Head of caudate nucleus (tissue), 42 donors: ENCODE results near the gene SORCS2.

Experiments
- DNase-seq, 42 donors: peaks; one replicate each; pipeline versions ENCODE4 v3.0.0 to v3.0.0-alpha.2; 2020 to 2021; ENCODE audit warnings: mixed read lengths in 7 of 42
- intact Hi-C: fragments of 100-400 bp; cut with DNase I; formaldehyde crosslinking; loops from one replicate; pipeline ENCODE4 v1.15.0; 2022

Gene SORCS2

DNA sequence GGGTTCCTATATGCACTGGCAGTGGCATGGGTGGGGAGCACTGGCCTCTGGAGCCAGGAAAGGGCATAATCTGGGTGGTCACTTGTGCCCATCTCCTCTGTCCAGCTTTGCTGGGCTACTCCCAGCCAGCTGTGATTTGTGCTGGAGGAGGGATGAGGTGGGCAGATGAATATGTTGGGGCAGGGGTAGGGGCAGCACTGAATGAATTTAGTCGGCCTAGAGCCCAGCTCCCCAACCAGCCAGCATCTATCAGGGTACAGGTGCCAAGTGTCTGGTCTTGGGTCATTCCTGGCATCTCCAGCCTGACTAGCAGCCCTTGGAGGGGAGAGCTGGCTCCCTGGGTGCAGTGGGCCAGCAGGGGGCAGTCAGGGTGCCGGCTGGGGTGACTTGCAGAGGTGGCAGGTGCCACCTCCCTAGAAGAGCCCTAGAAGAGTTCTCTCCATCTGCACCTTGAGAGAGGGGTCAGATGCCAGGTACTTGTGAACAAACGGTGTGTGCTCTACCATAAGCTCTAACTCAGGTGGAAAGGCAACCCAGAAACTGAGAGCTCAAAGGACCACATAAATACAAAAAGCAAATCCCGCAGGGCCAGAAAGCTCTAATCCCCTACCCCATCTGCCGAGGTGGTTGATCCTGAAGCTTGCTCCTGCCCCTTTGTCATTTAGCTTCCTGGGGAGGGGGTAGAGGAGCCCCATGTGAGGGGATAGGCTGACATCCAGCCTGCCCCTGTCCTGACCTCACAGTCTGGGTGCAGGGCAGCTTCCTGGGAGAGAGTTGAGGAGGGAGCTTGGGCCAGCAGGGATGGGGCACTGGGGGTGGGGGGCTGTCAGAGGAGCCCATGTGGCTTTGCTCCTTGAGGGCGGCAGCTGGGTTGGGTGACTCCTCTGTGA, 2.2 kb downstream of the SORCS2 start:
- DNase-seq: peak in 40 of 42 donors; percentile 38 to 88 (median 74)

DNA sequence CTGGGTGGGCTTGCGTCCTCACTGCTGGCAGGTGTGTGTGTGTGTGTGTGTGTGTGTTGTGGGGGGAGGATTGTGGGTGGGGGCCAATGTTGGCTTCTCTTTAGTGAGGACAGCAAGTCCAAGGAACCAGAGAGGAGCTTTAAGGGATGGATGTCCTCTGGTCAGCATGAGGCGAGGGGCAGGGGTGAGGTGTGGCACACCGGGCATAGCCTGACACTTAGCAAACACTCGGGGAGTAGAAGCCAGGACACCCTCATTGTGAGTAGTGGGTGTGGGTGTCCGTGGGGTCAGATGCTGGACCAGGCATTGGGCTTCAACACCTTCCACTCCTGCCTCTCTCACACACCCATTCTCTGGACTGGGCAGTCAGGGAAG, 2.8 kb downstream of the SORCS2 start:
- peak in 6 of 42 donors; percentile 6 to 41 (median 20) for DNase-seq
- intact Hi-C loops: loop anchor here (2.0 kb wide), 1 partner anchor 266 kb away; no protein-coding TSS in a partner anchor

More for the DNA sequence above, 2.2 kb downstream of the SORCS2 start:
- intact Hi-C loops: loop anchor here (2.0 to 5.0 kb wide), 2 partner anchors 143 to 266 kb away; no protein-coding TSS in a partner anchor

DNA sequence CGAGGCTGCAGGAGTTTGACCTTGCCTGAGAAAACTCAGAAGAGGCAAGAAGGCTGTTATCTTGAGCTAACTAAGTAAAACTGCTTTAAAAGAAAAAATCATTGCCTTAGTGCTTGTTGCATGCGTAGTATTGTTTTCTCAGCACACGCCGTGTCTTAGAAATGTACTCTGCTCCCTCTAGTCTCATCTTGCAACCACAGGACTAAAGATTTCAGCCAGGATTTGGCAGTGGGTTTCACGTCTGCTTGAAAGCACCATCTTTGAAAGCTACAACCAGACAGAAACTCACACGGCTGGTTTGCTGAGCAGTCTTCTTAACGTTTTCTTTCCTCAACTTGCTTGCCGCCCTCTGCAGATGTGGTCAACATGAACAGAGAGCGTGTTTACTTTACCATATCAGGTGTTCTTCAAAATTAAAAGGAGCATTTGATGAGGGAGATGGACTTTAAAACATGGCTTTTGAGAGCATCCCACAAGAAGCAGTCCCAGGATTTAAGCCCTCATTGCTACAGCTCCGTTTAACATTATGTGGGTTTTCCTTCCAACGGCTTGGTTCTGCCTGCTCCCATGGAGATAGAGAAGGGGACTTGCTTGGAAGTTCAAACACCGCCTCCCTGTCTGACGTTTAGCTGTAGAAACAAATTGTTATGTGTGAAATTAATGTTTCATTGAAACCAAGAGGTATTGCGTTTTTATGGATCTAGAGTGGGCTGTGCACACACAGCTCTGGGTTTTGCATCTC, 3.4 kb downstream of the SORCS2 start:
- intact Hi-C loops: loop anchor here (2.0 kb wide), 1 partner anchor 265 kb away; no protein-coding TSS in a partner anchor
- peak in 11 of 42 donors; percentile 23 to 73 (median 44) for DNase-seq

DNA sequence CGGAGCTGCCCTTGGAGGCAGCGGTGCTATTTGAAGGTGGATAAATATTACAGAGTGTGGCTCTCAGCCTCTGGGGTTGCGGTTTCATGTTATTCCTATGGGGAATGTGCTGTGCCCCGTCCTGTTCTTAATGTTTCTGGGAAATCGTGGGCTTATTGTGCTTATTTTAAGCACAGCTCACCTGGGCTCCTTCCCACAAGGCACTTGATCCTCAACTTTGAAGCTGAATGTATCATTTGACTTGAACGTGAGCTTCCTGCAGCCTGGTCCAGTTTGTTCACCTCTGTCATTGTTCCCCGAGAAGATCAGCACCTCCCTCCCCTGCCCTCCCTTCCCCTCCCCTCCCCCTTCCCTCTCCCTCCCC, 3.9 kb downstream of the SORCS2 start:
- DNase-seq: peak in 17 of 42 donors; percentile 29 to 67 (median 48)
- intact Hi-C loops: no loop called here

DNA sequence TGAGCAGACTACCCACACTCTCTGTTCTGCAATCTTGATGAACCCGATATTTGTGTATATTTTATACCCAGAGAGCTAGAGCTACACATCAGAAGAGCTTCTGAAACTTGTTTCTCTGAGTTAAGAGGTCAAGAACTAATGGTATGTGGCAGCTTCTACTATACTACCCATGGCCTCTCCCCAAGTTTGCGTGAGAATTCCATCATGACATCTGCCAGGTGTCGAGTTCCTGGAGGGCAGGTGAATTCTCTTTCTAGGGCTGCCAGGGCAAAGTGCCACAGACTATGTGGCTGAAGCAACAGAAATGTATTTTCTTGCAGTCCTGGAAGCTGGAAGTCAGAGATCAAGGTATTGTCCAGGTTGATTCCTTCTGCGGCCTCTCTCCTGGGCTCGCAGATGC, 4.4 kb downstream of the SORCS2 start:
- intact Hi-C loops: no loop called here
- DNase-seq: peak in 6 of 42 donors; percentile 7 to 26 (median 17)

DNA sequence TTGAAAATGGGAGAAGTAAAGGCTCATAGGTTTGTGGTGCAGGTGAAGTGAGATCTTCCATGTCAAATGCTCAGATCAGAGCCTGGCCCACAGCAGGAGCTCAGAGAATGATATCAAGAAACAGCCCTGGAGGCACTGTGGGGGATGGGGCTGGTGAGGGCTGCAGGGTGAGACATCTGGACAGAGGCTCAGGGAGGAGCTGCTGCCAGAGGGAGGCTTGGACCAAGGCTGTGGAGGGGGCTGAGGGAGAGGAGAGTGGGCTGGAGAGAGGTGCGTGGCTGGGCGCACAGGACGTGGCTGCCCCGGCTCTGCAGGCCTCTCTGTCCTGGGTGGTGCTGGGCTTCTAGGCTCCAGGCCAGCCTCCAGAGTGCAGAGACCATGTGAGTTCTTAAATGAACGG, 5.6 kb downstream of the SORCS2 start:
- intact Hi-C loops: no loop called here
- peak in 10 of 42 donors; percentile 7 to 41 (median 11) for DNase-seq

DNA sequence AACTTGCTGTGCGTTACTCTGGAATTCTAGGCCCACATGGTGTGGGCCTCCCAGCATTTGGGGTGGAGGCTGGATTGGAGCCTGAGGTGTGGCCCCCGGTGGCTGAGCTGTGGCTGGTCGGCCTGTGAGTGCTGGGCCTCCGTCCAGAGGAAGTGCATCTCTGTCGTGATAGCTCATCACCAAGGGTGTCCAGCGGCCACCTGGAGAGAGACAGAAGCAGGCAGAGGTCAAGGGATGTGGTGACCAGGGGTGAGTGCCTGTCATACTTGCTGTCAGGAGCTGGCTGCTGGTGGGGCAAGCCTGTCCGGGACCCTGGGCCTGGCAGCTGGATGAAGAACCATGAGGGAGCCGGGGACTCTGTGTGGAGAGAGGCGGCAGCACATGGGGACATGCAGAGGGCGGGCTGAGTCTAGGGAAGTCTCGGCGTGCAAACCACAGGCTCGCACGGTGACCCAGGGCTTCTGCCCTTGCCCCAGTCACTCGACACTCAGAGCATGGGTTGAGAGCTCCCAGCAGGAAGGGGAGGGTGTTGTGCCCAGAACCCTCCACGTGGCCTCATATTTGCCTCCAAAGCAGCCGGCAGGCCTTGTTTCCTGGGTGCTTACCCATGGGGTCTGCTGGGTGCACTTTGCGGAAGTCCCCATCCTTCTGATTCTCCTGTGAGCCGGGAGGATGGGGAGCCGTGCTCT, 6.2 kb downstream of the SORCS2 start:
- DNase-seq: peak in 9 of 42 donors; percentile 6 to 35 (median 10)
- intact Hi-C loops: no loop called here

DNA sequence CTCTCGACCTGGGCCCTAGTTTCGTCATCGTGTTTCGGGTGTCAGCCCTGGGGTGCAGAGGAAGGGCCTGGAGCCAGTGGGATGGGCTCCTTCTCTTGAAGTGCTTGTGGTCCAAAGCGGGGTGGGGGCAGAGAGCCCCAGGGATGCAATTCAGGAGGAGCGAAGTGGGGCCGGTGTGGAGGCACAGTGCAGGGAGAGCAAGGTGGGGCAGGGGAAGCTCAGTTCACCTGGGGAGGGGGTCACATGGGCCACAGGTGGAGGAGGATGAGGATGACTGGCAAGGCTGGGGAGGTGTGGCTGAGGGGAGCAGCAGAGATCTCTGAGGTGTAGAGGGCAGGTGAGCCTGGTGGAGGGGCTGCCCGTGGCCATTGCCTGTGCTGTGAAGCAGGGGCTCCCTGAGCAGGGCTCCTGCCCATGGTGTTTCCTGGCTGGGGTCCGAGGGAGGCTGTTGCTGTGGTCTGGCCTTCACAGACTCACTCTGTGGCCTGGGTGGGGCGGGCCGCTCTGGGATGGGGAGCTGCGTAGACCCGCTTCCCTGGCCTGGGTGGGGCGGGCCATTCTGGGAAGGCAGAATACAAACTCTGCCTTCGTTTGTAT, 6.9 kb downstream of the SORCS2 start:
- peak in 8 of 42 donors; percentile 1 to 38 (median 9) for DNase-seq
- intact Hi-C loops: no loop called here

DNA sequence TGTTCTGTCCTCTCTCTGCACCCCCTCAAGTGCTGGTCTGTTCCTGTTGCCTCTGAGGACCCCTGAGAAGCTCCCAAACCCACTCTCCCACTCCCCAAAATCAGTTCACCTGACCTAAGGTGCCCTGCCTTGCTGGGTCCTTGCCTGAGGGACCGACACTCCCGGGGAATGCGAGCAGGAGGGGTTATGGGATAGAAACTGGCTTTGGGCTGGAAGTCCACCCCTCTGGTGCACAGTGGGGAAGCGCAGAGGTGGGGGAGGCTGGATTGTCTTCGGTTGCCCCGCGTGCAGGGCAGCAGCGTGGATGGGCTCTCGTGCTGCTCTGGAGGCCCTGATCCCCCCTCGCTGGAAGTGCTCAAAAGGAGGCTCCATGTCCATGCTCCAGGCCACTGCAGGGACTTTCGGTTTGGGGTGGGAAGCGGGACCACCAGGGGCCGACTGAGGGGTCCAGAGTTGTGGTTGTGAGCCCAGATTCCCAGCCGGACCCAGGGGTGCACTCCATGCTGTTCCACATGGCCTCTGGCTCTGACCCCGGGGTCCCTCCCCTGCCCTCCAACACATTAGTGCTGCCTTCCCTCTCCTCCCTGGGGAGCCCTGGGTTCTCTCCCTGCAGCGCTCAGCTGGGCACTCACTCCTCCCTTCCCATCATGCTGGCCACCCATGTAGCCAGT, 7.6 kb downstream of the SORCS2 start:
- peak in 11 of 42 donors; percentile 1 to 33 (median 8) for DNase-seq
- intact Hi-C loops: no loop called here

DNA sequence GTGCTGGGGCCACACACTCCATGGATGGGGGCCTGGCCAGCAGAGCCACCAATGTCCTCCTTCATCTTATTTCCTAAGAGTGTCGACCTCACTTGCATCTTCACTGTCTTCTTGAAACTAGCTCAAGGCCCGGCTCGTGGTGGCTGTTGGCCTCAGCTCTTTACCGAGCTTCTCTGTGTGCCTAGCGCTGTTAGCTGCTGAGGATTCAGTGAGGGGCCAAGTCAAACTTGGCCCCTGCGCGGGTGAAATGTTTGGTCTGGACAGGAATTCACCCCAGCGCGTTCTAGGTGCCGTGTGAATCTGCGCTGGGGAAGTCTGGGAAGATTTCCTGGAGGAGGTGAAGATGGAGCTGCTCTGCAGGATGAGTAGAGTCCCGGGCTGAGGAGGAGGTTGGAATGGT, 8.5 kb downstream of the SORCS2 start:
- intact Hi-C loops: no loop called here

DNA sequence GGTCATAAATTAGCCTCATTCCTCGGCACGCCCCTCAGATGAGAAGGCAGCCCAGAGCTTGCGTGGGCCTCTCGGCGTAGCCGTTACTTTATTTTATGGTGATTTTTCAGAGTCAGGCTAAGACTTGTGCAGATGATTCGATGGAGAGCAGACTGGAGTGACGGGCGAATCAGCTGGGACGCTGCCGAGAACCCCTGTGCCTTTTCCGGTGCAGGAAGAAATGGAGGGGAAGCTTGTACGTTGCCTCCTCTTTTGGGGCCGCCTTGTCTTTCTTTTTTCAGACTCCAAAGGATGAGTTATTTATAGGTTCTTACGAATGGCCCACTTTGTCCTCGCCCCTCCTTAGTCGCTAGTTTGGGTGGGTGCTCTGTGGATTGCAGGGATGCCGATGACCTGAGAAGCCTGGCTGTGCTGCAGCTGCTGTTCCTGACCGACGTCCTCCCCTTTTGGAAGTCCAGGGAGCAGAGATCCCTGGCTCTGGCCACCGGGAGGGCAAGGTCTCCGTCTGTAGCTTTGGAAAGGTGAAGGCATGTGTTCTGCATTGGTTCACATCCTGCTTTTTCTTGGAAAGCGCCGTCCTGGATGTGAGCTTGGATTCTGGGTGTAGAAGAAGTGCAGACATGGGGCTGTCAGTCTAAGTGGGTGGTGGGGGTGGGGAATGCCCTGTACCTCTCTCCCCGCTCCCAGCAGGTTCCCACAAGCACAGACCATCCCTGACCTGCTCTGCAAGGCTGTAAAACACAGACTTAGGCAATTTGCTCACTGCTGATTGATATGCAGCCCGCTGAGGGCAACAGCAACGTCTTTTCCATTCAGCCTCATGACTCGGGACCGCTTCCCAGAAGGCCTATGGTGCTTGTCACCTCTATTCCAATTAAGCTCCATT, 9.3 kb downstream of the SORCS2 start:
- DNase-seq: peak in 8 of 42 donors; percentile 9 to 40 (median 21)
- intact Hi-C loops: no loop called here

More for the DNA sequence above, 8.5 kb downstream of the SORCS2 start:
- DNase-seq: peak in 9 of 42 donors; percentile 2 to 29 (median 17)

DNA sequence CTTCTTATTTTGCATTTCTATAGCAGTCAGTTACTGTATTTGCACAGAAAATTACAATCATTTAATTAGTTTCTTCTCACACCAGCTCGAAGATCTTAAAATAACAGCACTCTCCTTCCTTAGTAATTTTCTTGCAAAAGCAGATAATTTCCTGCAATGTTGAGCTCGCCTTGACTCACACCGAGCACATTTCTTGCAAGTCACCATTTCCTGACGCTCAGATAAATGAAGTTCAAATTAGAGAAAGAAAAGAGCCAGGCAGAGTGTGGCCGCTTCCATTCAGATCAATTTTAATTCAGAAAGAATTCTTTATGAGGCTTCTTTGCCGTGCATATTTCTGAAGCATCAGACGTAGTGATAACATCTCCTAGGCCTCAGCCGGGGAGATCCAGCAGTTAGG, 10.1 kb downstream of the SORCS2 start:
- intact Hi-C loops: no loop called here
- peak in 4 of 42 donors; percentile 13 to 37 (median 26) for DNase-seq

DNA sequence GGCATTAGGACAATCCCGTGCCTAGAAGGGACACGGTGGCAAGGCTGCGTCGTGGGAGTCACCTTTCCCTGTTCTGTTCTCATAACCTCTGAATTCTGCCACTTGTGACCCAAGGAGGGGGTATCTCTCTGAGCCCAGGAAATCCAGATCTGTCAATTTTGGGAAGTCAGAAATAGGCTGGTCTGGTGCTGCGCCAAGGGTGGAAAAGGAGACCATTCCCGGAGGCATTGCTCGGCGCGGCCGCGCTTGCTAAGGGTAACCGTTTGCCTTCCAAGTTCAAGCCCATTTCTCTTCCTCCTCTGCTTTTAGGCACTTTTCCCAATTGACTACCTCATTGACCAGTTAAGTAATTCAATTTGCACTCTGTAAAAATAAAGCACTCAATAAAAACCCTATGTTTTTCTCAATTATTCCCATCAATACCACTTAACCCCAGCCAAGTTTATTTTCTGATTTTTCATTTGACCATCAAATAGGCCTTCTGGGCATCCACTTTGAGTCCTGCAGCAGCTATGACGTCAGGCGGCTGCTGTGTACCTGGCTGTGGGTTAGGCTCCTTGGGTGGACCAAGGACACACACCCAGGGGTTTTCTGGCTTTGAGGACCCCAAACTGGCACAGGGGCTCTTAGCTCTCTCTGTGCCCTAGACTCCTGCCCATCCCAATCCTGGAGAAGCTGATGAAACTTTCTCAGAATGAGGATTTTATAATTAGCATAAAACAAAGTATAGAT, 12.5 kb downstream of the SORCS2 start:
- intact Hi-C loops: no loop called here
- peak in 2 of 42 donors; percentile 50 to 61 for DNase-seq

DNA sequence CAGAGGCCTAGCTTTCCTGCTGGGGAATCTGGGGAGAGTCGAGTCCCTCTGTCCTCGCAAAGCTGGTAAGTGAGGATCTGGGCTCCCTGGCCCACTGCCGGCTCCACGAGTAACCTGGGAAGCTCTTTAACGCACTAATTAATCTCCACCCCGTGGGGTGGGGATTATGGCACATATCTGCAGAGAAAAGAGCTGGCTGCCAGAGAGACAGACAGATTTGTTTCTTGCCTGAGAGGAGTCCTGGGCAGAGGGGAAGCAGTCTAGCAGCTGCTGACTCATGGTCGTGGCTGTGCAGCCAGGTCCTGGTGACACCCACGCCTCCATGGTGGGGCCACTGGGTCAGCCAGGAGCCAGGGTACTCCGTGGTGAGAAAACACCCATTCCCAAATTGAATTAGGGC, 14.0 kb downstream of the SORCS2 start:
- intact Hi-C loops: no loop called here
- peak in 4 of 42 donors; percentile 29 to 73 (median 54) for DNase-seq

DNA sequence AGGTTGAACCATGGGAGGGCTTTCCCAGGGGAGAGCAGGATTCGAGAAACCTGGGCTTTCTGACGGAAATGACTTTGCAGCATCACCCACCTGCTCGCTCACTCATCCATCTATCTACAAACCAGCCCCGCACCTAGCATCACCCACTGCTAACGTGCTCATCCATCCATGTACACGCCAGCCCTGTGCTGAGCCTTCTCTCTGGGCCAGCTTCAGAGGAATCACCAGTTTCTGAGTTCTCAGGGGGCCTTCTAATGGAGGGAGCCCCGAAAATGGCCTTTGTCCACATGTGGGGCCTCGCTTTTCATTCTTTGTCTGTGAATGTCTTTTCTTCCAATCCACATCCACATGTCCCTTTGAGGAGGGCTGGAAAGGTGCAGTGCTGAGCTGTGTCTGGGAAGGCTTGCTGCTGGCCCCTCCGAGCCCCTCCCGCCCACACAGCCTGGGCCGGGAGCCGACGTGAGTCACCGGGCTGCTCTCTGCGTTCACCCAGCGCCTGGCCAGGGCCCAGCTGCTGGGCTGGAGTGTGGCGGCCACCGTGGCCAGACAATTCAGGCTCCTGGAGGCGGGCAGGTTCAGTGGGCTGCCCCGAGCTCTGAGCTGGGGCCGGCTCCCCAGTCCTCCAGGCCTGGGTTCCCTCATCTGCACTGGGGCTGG, 14.7 kb downstream of the SORCS2 start:
- intact Hi-C loops: no loop called here
- peak; percentile 34 to 91 (median 71) for DNase-seq

DNA sequence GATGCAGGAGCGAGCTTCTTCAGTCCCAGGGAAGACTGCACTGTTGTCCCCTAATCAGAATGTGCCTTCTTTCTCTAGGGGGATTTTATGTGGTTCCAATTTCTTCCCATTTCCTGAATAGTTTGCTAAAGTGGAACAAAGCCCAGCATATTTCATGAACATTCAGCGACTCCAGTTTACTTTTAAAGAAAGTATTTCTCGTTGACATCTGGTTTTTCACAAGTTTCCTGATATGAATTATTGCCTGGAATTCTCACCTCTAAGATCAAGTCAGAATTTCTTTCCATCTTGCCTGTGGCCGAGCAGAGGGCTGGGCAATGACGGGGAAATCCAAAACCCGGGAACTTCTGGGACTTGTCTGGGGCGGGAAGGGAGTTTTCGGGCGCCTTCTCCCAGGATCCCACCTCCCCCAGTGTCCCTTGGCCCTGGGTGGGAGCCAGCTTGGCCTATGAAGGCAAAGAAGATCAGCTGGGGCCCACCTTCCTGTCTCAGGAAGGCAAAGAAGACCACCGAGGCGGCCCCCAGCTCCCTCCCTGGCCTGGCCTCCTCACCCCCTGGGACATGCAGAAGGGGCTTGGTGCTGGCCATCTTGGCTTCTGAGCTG, 15.4 kb downstream of the SORCS2 start:
- intact Hi-C loops: no loop called here
- DNase-seq: no peak
